ENCODE measurements around the gene BACE1-AS.

GRCh38 chr11:117289795-117290194 is 1.4 kb upstream of the BACE1-AS start:
- no peak for TF ChIP-seq POLR2A (IDR thresholded peaks at IDR 0.05)
- TF ChIP-seq CTCF (IDR thresholded peaks at IDR 0.05): no peak
- TF ChIP-seq POLR2AphosphoS5 (IDR thresholded peaks at IDR 0.05): no peak
